HepG2 (cell line): ENCODE results near the gene GFOD1. TPM values are rescaled to one million over a fixed set of nuclear protein-coding genes. Genes with fewer than 3 reads are reported as not detected.

Source experiments
- ATAC-seq: fragments of 200-7000 bp; cut with Tn5 transposase; 3 replicates; pipeline ENCODE4 v1.9.1; 2020; ENCODE audit warnings: mild to moderate bottlenecking, moderate library complexity
- BruUV-seq: library from RNA; stranded (reverse); fragments of 400-500 nt; replicated peaks from 2 replicates; lab custom pipeline; 2021; lab: Mats Ljungman, UMichigan
- CTCF ChIA-PET: fragments of 300-600 bp; formaldehyde crosslinking; extraction: SDS; loops from one replicate; lab custom pipeline; 2021; ENCODE audit warnings: low total read pairs, inconsistent platforms, low intra/inter-chr PET ratio; lab: Yijun Ruan, JAX
- POLR2A ChIA-PET: fragments of 350-600 bp; sonication (Branson Sonifier 250); formaldehyde crosslinking; loops from one replicate; lab custom pipeline; 2020; ENCODE audit warnings: antibody characterized with exemption, inconsistent platforms; lab: Yijun Ruan, JAX
- DNase-seq: peaks from one replicate; pipeline ENCODE4 v3.0.0-alpha.2; 2015; ENCODE audit warnings: low spot score
- FAIRE-seq: peaks from 3 replicates; lab custom pipeline; 2011; peaks lifted over from hg19 to GRCh38; lab: Jason Lieb, UNC
- H2AFZ ChIP-seq: one replicate; pipeline ENCODE4 v1.6.1; 2011; ENCODE audit warnings: low read length, inconsistent platforms
- H3K27ac ChIP-seq: fragments of 300-600 bp; 3 replicates; pipeline ENCODE4 v1.8.0; 2011; ENCODE audit warnings: mixed run types, mild to moderate bottlenecking, mixed read lengths, low read length, inconsistent platforms; ENCODE audit not compliant: insufficient read depth; ENCODE audit errors: extremely low read length
- H3K27me3 ChIP-seq, 2 experiments: fragments of 200-600 bp in 1 of 2; 2 replicates in 1 of 2; 3 replicates in 1 of 2; pipeline versions ENCODE4 v1.6.0 to v1.8.0; 2011; ENCODE audit warnings: low read length in 2 of 2, mild to moderate bottlenecking in 2 of 2, moderate library complexity in 2 of 2, inconsistent platforms in 1 of 2; ENCODE audit not compliant: insufficient read depth in 2 of 2, control insufficient read depth in 1 of 2
- H3K36me3 ChIP-seq, 2 experiments: fragments of 200-600 bp in 1 of 2; replicated peaks in 1 of 2; 2 replicates in 1 of 2; 3 replicates in 1 of 2; pipeline versions ENCODE4 v1.5.1 to v1.8.0; 2011; ENCODE audit warnings: low read length in 2 of 2, inconsistent platforms in 1 of 2; ENCODE audit not compliant: insufficient read depth in 2 of 2, control insufficient read depth in 1 of 2
- H3K4me1 ChIP-seq: 2 replicates; pipeline ENCODE4 v1.5.1; 2012; ENCODE audit warnings: low read length, inconsistent platforms; ENCODE audit not compliant: insufficient read depth
- H3K4me2 ChIP-seq: 2 replicates; pipeline ENCODE4 v1.6.0; 2011; ENCODE audit warnings: low read depth, low read length, inconsistent platforms
- H3K4me3 ChIP-seq, 3 experiments: fragments of 200-600 bp in 1 of 3; sonication (generic), shearing (Covaris generic) in 1 of 3; replicated peaks in 1 of 3; 2 replicates each; pipeline ENCODE4 v1.5.1; 2011 to 2016; ENCODE audit warnings: low read length in 3 of 3, inconsistent platforms in 2 of 3, low read depth in 2 of 3, mild to moderate bottlenecking in 2 of 3, control low read depth in 1 of 3, mixed read lengths in 1 of 3; ENCODE audit not compliant: insufficient read depth in 1 of 3
- H3K79me2 ChIP-seq: one replicate; pipeline ENCODE4 v1.6.1; 2011; ENCODE audit warnings: low read length, inconsistent platforms; ENCODE audit not compliant: insufficient read depth
- H3K9ac ChIP-seq: 2 replicates; pipeline ENCODE4 v1.6.0; 2011; ENCODE audit warnings: mild to moderate bottlenecking, low read depth, low read length, inconsistent platforms; ENCODE audit not compliant: insufficient read depth
- H3K9me3 ChIP-seq: 2 replicates; pipeline ENCODE4 v1.5.1; 2012; ENCODE audit warnings: mild to moderate bottlenecking, low read length
- H4K20me1 ChIP-seq: 2 replicates; pipeline ENCODE4 v1.6.0; 2011; ENCODE audit warnings: inconsistent platforms, mild to moderate bottlenecking, low read length, moderate library complexity; ENCODE audit not compliant: insufficient read depth
- AHR ChIP-seq: IDR thresholded peaks from 2 replicates; pipeline ENCODE4 v1.6.1; 2018; ENCODE audit warnings: missing genetic modification reagents, missing compliant biosample characterization
- ARID2 ChIP-seq: sonication (generic); formaldehyde crosslinking; IDR thresholded peaks from 2 replicates; pipeline ENCODE4 v1.8.1; 2022; ENCODE audit warnings: mild to moderate bottlenecking, missing genetic modification reagents, borderline replicate concordance
- CERS6 ChIP-seq: sonication (generic); formaldehyde crosslinking; IDR thresholded peaks from 2 replicates; pipeline ENCODE4 v1.5.0; 2020; ENCODE audit warnings: missing genetic modification reagents
- CREB1 ChIP-seq, 2 experiments: fragments of 450-650 bp in 1 of 2; IDR thresholded peaks; 2 replicates each; pipeline ENCODE4 v1.6.1; 2016 to 2017; ENCODE audit warnings: control low read depth in 1 of 2, mild to moderate bottlenecking in 1 of 2, missing compliant biosample characterization in 1 of 2, missing genetic modification characterization in 1 of 2
- EP300 ChIP-seq, 3 experiments: sonication (generic) in 1 of 3; formaldehyde crosslinking in 1 of 3; IDR thresholded peaks; 2 replicates each; pipeline versions ENCODE4 v1.5.1 to v1.6.1; 2011 to 2020; ENCODE audit warnings: low read depth in 2 of 3, low read length in 2 of 3, borderline replicate concordance in 1 of 3, improper control_type of control experiment in 1 of 3, mild to moderate bottlenecking in 1 of 3, missing genetic modification reagents in 1 of 3, moderate library complexity in 1 of 3
- POGZ ChIP-seq: sonication (generic); formaldehyde crosslinking; IDR thresholded peaks from 2 replicates; pipeline ENCODE4 v1.4.0; 2020; ENCODE audit warnings: mild to moderate bottlenecking, missing genetic modification reagents
- RFX1 ChIP-seq: fragments of 450-650 bp; IDR thresholded peaks from 2 replicates; pipeline ENCODE4 v1.6.1; 2017
- ZBTB25 ChIP-seq: IDR thresholded peaks from 2 replicates; pipeline ENCODE4 v1.6.1; 2018; ENCODE audit warnings: missing genetic modification reagents
- ZBTB3 ChIP-seq: sonication (generic); formaldehyde crosslinking; IDR thresholded peaks from 2 replicates; pipeline ENCODE4 v1.4.0; 2020; ENCODE audit warnings: low read depth, mild to moderate bottlenecking, moderate library complexity, missing genetic modification reagents, borderline replicate concordance
- ZNF512 ChIP-seq: sonication (generic); formaldehyde crosslinking; IDR thresholded peaks from 2 replicates; pipeline ENCODE4 v1.4.0; 2020; ENCODE audit warnings: mild to moderate bottlenecking, missing genetic modification reagents
- ZNF512B ChIP-seq: sonication (generic); formaldehyde crosslinking; IDR thresholded peaks from 2 replicates; pipeline ENCODE4 v1.5.1; 2020; ENCODE audit warnings: missing genetic modification reagents, mild to moderate bottlenecking, borderline replicate concordance
- ZNF619 ChIP-seq: sonication (generic); formaldehyde crosslinking; IDR thresholded peaks from 2 replicates; pipeline ENCODE4 v1.4.0; 2020; ENCODE audit warnings: mild to moderate bottlenecking, missing genetic modification reagents
- WGBS: methylation state at CpG from one replicate; pipeline ENCODE4 v1.1.6; 2017; ENCODE audit warnings: low lambda C conversion rate; 5-methylcytosine and 5-hydroxymethylcytosine counted together
- in situ Hi-C: cut with HindIII; loops from 2 replicates; pipeline ENCODE4 v1.10.0; 2017; ENCODE audit warnings: low pct_unique_long_range_greater_than_20kb; ENCODE audit not compliant: extremely low pct_ligation_motif_present
- intact Hi-C: fragments of 100-400 bp; cut with micrococcal nuclease; formaldehyde crosslinking; loops from one replicate; pipeline ENCODE4 v1.10.0; 2022; ENCODE audit not compliant: unreplicated experiment
- polyA plus RNA-seq, 8 experiments: library from polyadenylated mRNA; depleted of rRNA in 3 of 8; stranded (reverse) in 7 of 8; unstranded in 1 of 8; fragments of >200 nt; fragmentation: Illumina TruSeq in 4 of 8; extraction: Trizol in 4 of 8; gene quantifications; 2 replicates each; pipeline versions ENCODE4 v1.2.1 to v1.2.3, GENCODE V29; 2011 to 2016; ENCODE audit warnings: low read depth in 4 of 8, missing spikeins in 1 of 8, mixed read lengths in 1 of 8; ENCODE audit not compliant: insufficient read depth in 1 of 8
- total RNA-seq, 5 experiments: library from RNA; depleted of rRNA; stranded (reverse); fragments of >200 nt; fragmentation: Illumina TruSeq; extraction: Trizol; gene quantifications; 2 replicates each; pipeline ENCODE4 v1.2.3, GENCODE V29; 2016; ENCODE audit warnings: low read depth in 1 of 5
- TF ChIP-seq, protein P1 (sequence below): sonication (generic); formaldehyde crosslinking; IDR thresholded peaks from 2 replicates; pipeline ENCODE4 v1.4.0; 2020; ENCODE audit warnings: missing genetic modification reagents

GFOD1 gene
- total and polyA plus RNA-seq, 2 of the 13 experiments (the other 11 are each of a cell fraction or from before 2014, with no cell fraction given): 1.9 to 6.4 TPM

DNA sequence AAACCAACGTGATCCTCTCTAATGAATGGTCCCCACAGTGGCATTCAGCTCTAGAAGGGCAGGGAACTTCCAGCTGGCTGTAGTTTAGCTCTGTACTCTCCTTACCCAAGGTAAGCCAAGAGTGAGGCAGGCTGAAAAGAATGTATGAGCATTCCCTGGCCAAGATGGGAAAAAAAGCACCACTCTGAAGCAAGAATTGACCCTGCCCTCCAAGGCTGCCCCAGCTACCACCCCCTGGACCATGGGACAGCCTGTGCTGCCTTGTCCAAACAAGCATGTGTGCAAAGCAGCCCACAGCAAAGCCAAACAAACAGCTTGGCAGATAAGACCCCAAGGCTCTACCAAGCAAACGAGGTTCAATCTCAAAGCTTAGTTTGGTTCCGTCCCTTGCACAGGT is 73.9 kb downstream of the GFOD1 start:
- no peaks in the 10 kb centered on the region for H3K27me3 ChIP-seq
- FAIRE-seq (peak; percentile 98), DNase-seq (peak; percentile 92), ATAC-seq (peak; percentile 87)
- H3K4me3 ChIP-seq: peak overlapping the region in 1 of 3 experiments; percentile 45; a peak in 1 of 6 replicates
- peaks cover 83% of the 10 kb centered on the region for H3K4me1 ChIP-seq
- peak overlapping the region; percentile 56 for H3K9ac ChIP-seq
- intact Hi-C loops (no loop called here), in situ Hi-C loops (loop anchor here (5.0 kb wide), 1 partner anchor 69 kb away; no protein-coding TSS in a partner anchor)
- H3K9me3 ChIP-seq: no peaks in the 10 kb centered on the region
- peak overlapping the region; percentile 58 for H3K27ac ChIP-seq
- BruUV-seq: no TSS peak
- no peaks in the 10 kb centered on the region for H4K20me1 ChIP-seq
- WGBS: 0% methylated on average over 3 of the region's 3 CpGs
- H3K4me2 ChIP-seq: peak overlapping the region; percentile 73
- ChIA-PET CTCF (no interaction called here), POLR2A (interaction anchor here (0.5 to 3.2 kb wide), 11 partner anchors 9 to 202 kb away, joined by 3 to 25 read pairs (median 4); partner anchors contain the start of genes GFOD1, NOL7, SIRT5 and TBC1D7)
- H3K36me3 ChIP-seq: no peaks in the 10 kb centered on the region
- H3K79me2 ChIP-seq: no peaks in the 10 kb centered on the region
- no peak overlapping the region for H2AFZ ChIP-seq
- TF ChIP-seq EP300 (IDR thresholded peaks at IDR 0.05; ENCODE audit: low read depth in 2 of 2, low read length in 2 of 2): peak; percentile 90 to 95
- peak; percentile 91 for TF ChIP-seq EP300 (CRISPR knock-in tag; IDR thresholded peaks at IDR 0.05; ENCODE audit: borderline replicate concordance)
- TF ChIP-seq AHR (CRISPR knock-in tag): no peak
- no peak for TF ChIP-seq CERS6 (CRISPR knock-in tag)
- TF ChIP-seq ARID2: no peak
- peak; percentile 90; the same call in 1 of the 2 replicates for TF ChIP-seq ZNF512B (CRISPR knock-in tag)
- 0 out of 2 replicates have a peak, but pooled peaks have one; percentile 17 for TF ChIP-seq POGZ (CRISPR knock-in tag)
- no peak for TF ChIP-seq ZBTB3 (CRISPR knock-in tag)
- TF ChIP-seq, protein P1, sequence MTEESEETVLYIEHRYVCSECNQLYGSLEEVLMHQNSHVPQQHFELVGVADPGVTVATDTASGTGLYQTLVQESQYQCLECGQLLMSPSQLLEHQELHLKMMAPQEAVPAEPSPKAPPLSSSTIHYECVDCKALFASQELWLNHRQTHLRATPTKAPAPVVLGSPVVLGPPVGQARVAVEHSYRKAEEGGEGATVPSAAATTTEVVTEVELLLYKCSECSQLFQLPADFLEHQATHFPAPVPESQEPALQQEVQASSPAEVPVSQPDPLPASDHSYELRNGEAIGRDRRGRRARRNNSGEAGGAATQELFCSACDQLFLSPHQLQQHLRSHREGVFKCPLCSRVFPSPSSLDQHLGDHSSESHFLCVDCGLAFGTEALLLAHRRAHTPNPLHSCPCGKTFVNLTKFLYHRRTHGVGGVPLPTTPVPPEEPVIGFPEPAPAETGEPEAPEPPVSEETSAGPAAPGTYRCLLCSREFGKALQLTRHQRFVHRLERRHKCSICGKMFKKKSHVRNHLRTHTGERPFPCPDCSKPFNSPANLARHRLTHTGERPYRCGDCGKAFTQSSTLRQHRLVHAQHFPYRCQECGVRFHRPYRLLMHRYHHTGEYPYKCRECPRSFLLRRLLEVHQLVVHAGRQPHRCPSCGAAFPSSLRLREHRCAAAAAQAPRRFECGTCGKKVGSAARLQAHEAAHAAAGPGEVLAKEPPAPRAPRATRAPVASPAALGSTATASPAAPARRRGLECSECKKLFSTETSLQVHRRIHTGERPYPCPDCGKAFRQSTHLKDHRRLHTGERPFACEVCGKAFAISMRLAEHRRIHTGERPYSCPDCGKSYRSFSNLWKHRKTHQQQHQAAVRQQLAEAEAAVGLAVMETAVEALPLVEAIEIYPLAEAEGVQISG (CRISPR knock-in tag): peak; percentile 71
- TF ChIP-seq CREB1 (IDR thresholded peaks at IDR 0.05): no peak
- TF ChIP-seq CREB1 (CRISPR knock-in tag; IDR thresholded peaks at IDR 0.05): no peak
- no peak for TF ChIP-seq ZBTB25
- TF ChIP-seq ZNF512: no peak
- no peak for TF ChIP-seq ZNF619 (CRISPR knock-in tag)
- no peak for TF ChIP-seq RFX1
